SK-N-SH (cell line): ENCODE data around the gene ZNF559. TPM values are rescaled to one million over a fixed set of nuclear protein-coding genes. Genes with fewer than 3 reads are reported as not detected.

ENCODE experiments used
- CTCF ChIA-PET: fragments of 300-600, 350-600 bp; formaldehyde crosslinking; extraction: SDS; loops from one replicate; lab custom pipeline; 2021; lab: Yijun Ruan, JAX
- POLR2A ChIA-PET: fragments of 350-600 bp; sonication (Branson Sonifier 250); formaldehyde crosslinking; extraction: SDS; loops from one replicate; lab custom pipeline; 2020; ENCODE audit warnings: antibody characterized with exemption, inconsistent platforms; lab: Yijun Ruan, JAX
- DNase-seq: peaks from one replicate; pipeline ENCODE4 v3.0.0; 2012
- H2AFZ ChIP-seq: fragments of 200-600 bp; sonication (generic); 2 replicates; pipeline ENCODE4 v1.8.1; 2016; ENCODE audit warnings: antibody characterized with exemption, mild to moderate bottlenecking, low read depth
- H3F3A ChIP-seq: fragments of 200-600 bp; sonication (generic); replicated peaks from 2 replicates; pipeline ENCODE3; 2016; ENCODE audit warnings: antibody characterized with exemption, mild to moderate bottlenecking; ENCODE audit not compliant: insufficient read depth
- H3K27ac ChIP-seq, 2 experiments: fragments of 200-500 bp in 1 of 2; fragments of 200-600 bp in 1 of 2; sonication (Bioruptor generic) in 1 of 2; sonication (generic), shearing (Covaris generic) in 1 of 2; 2 replicates each; pipeline versions ENCODE4 v1.5.1 to v1.6.1; 2014 to 2016; ENCODE audit warnings: low read depth in 2 of 2, inconsistent platforms in 1 of 2, low read length in 1 of 2, mild to moderate bottlenecking in 1 of 2, mixed read lengths in 1 of 2
- H3K27me3 ChIP-seq: fragments of 200-600 bp; sonication (generic), shearing (Covaris generic); 2 replicates; pipeline ENCODE4 v1.6.1; 2016; ENCODE audit warnings: mixed run types; ENCODE audit not compliant: insufficient read depth
- H3K36me3 ChIP-seq, 2 experiments: fragments of 200-500 bp in 1 of 2; fragments of 200-600 bp in 1 of 2; sonication (Bioruptor generic) in 1 of 2; sonication (generic) in 1 of 2; replicated peaks in 1 of 2; 2 replicates each; pipeline versions ENCODE3 to v1.5.1; 2014 to 2016; ENCODE audit warnings: low read length in 1 of 2, mild to moderate bottlenecking in 1 of 2; ENCODE audit not compliant: insufficient read depth in 2 of 2, control insufficient read depth in 1 of 2
- H3K4me1 ChIP-seq, 2 experiments: fragments of 200-500 bp in 1 of 2; fragments of 200-600 bp in 1 of 2; sonication (Bioruptor generic) in 1 of 2; sonication (generic), shearing (Covaris generic) in 1 of 2; 2 replicates each; pipeline versions ENCODE4 v1.5.1 to v1.6.1; 2014 to 2016; ENCODE audit warnings: low read depth in 1 of 2, low read length in 1 of 2, mixed run types in 1 of 2; ENCODE audit not compliant: insufficient read depth in 2 of 2, control insufficient read depth in 1 of 2
- H3K4me2 ChIP-seq: fragments of 200-600 bp; sonication (generic), shearing (Covaris generic); 2 replicates; pipeline ENCODE4 v1.6.1; 2017; ENCODE audit warnings: mixed run types
- H3K4me3 ChIP-seq, 2 experiments: fragments of 200-500 bp in 1 of 2; fragments of 200-600 bp in 1 of 2; sonication (Bioruptor generic) in 1 of 2; sonication (generic), shearing (Covaris generic) in 1 of 2; 2 replicates each; pipeline versions ENCODE4 v1.5.1 to v1.8.1; 2014 to 2016; ENCODE audit warnings: low read depth in 2 of 2, inconsistent platforms in 1 of 2, low read length in 1 of 2, mild to moderate bottlenecking in 1 of 2, mixed read lengths in 1 of 2, moderate library complexity in 1 of 2
- H3K79me2 ChIP-seq: fragments of 200-600 bp; sonication (generic); 2 replicates; pipeline ENCODE4 v1.8.1; 2017; ENCODE audit warnings: mild to moderate bottlenecking; ENCODE audit not compliant: insufficient read depth
- H3K9ac ChIP-seq: fragments of 200-600 bp; sonication (generic); 2 replicates; pipeline ENCODE4 v1.6.1; 2017; ENCODE audit warnings: mixed run types
- H3K9me2 ChIP-seq: fragments of 200-600 bp; sonication (generic); 2 replicates; pipeline ENCODE4 v1.6.1; 2017; ENCODE audit warnings: mixed run types
- H3K9me3 ChIP-seq: fragments of 200-600 bp; sonication (generic); 2 replicates; pipeline ENCODE4 v1.6.1; 2017; ENCODE audit warnings: mixed run types, mild to moderate bottlenecking, moderate library complexity
- H4K20me1 ChIP-seq: fragments of 200-600 bp; sonication (generic); 2 replicates; pipeline ENCODE4 v1.6.1; 2017; ENCODE audit warnings: mild to moderate bottlenecking, mixed run types; ENCODE audit not compliant: insufficient read depth
- MXI1 ChIP-seq: IDR thresholded peaks from 2 replicates; pipeline ENCODE4 v1.6.1; 2012; ENCODE audit warnings: mild to moderate bottlenecking, low read depth, low read length, improper control_type of control experiment
- SMC3 ChIP-seq: IDR thresholded peaks from 2 replicates; pipeline ENCODE4 v1.6.1; 2012; ENCODE audit warnings: low read depth, low read length, improper control_type of control experiment
- YY1 ChIP-seq: IDR thresholded peaks from 2 replicates; pipeline ENCODE4 v1.4.0; 2012; ENCODE audit warnings: low read depth, mild to moderate bottlenecking
- WGBS: methylation state at CpG from one replicate; pipeline ENCODE4 v1.1.6; 2017; ENCODE audit warnings: low lambda C conversion rate; 5-methylcytosine and 5-hydroxymethylcytosine counted together
- polyA plus RNA-seq, 3 experiments: library from polyadenylated mRNA; depleted of rRNA; stranded (reverse); fragments of >200 nt; gene quantifications; 2 replicates each; pipeline ENCODE4 v1.2.3, GENCODE V29; 2012
- TF ChIP-seq, protein P1 (sequence below): IDR thresholded peaks from 2 replicates; pipeline ENCODE4; 2012
- TF ChIP-seq, protein P2 (sequence below): IDR thresholded peaks from 2 replicates; pipeline ENCODE4 v1.6.1; 2012; ENCODE audit warnings: mild to moderate bottlenecking, low read depth, low read length, moderate library complexity
- TF ChIP-seq, protein P3 (sequence below): fragments of 150-350 bp; IDR thresholded peaks from 2 replicates; pipeline ENCODE4 v1.6.1; 2017; ENCODE audit warnings: antibody characterized with exemption, low read length, low read depth, borderline replicate concordance

ZNF559 gene
- polyA plus RNA-seq, 1 of the 3 experiments (the other 2 are of a cell fraction) = 10.4 TPM

DNA sequence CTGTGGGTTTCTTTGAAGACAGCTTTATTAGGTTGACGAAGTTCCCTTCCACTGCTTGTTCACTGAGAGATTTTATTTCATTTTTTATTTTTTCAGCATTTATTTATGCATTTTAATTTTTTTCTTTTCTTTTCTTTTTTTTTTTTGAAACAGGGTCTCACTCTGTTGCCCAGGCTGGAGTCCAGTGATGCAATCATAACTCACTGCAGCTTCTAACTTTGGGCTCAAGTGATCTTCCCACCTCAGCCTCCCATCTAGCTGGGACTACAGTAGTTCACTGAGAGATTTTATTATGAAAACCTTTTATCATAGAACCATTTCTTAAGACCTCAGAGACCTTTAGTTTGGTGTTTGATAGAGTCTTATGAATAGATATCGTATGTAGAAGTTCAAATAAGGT, 28.5 kb downstream of the ZNF559 start:
- H3K4me3 ChIP-seq = no peak overlapping the region
- 0 out of 2 replicates have a peak, but pooled peaks cover 11% of the 10 kb centered on the region for H3K9me3 ChIP-seq
- POLR2A ChIA-PET = no interaction called here
- no peaks in the 10 kb centered on the region for H3K4me1 ChIP-seq
- CTCF ChIA-PET = no interaction called here
- no peaks in the 10 kb centered on the region for H4K20me1 ChIP-seq
- H3K9me2 ChIP-seq = no peaks in the 10 kb centered on the region
- no peak overlapping the region for H3K4me2 ChIP-seq
- no peak overlapping the region for H2AFZ ChIP-seq
- WGBS = 73% methylated on average over 2 of the region's 2 CpGs
- H3K27me3 ChIP-seq = no peaks in the 10 kb centered on the region
- DNase-seq = no peak
- H3K79me2 ChIP-seq = no peaks in the 10 kb centered on the region
- H3K9ac ChIP-seq = no peak overlapping the region
- no peaks in the 10 kb centered on the region for H3F3A ChIP-seq
- H3K27ac ChIP-seq = no peak overlapping the region
- peaks cover 0 to 15% of the 10 kb centered on the region in 2 experiments for H3K36me3 ChIP-seq
- TF ChIP-seq YY1 (no peak), MXI1 (no peak)
- TF ChIP-seq, protein P1, sequence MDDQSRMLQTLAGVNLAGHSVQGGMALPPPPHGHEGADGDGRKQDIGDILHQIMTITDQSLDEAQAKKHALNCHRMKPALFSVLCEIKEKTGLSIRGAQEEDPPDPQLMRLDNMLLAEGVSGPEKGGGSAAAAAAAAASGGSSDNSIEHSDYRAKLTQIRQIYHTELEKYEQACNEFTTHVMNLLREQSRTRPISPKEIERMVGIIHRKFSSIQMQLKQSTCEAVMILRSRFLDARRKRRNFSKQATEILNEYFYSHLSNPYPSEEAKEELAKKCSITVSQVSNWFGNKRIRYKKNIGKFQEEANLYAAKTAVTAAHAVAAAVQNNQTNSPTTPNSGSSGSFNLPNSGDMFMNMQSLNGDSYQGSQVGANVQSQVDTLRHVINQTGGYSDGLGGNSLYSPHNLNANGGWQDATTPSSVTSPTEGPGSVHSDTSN = no peak
- TF ChIP-seq, protein P2, sequence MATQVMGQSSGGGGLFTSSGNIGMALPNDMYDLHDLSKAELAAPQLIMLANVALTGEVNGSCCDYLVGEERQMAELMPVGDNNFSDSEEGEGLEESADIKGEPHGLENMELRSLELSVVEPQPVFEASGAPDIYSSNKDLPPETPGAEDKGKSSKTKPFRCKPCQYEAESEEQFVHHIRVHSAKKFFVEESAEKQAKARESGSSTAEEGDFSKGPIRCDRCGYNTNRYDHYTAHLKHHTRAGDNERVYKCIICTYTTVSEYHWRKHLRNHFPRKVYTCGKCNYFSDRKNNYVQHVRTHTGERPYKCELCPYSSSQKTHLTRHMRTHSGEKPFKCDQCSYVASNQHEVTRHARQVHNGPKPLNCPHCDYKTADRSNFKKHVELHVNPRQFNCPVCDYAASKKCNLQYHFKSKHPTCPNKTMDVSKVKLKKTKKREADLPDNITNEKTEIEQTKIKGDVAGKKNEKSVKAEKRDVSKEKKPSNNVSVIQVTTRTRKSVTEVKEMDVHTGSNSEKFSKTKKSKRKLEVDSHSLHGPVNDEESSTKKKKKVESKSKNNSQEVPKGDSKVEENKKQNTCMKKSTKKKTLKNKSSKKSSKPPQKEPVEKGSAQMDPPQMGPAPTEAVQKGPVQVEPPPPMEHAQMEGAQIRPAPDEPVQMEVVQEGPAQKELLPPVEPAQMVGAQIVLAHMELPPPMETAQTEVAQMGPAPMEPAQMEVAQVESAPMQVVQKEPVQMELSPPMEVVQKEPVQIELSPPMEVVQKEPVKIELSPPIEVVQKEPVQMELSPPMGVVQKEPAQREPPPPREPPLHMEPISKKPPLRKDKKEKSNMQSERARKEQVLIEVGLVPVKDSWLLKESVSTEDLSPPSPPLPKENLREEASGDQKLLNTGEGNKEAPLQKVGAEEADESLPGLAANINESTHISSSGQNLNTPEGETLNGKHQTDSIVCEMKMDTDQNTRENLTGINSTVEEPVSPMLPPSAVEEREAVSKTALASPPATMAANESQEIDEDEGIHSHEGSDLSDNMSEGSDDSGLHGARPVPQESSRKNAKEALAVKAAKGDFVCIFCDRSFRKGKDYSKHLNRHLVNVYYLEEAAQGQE = no peak
- TF ChIP-seq, all 33 proteins: peak for 0

DNA sequence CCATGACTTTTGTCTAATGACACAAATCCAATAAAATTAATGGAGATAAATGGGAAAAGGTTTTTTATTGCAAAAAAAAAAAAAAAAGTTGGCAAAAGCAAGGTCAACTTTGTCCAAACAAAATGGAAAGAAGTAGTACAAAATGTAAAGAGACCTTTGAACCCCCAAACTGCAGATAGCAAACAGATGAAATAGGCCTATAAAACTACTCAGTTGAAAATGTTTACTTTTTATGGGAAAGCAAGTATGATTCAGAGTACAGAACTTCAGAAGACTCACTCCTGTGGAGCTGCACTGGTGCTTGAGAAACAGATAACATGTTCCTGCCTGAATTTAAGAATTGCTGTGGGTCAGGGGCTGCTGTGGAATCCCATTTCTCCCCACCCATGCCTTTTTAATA, 29.0 kb downstream of the ZNF559 start:
- no peaks in the 10 kb centered on the region for H3K27me3 ChIP-seq
- no peak overlapping the region for H3K4me3 ChIP-seq
- H3K9me2 ChIP-seq = no peaks in the 10 kb centered on the region
- no peak overlapping the region for H3K27ac ChIP-seq
- 0 out of 2 replicates have a peak, but pooled peaks cover 10% of the 10 kb centered on the region for H3K9me3 ChIP-seq
- TF ChIP-seq, protein P3, sequence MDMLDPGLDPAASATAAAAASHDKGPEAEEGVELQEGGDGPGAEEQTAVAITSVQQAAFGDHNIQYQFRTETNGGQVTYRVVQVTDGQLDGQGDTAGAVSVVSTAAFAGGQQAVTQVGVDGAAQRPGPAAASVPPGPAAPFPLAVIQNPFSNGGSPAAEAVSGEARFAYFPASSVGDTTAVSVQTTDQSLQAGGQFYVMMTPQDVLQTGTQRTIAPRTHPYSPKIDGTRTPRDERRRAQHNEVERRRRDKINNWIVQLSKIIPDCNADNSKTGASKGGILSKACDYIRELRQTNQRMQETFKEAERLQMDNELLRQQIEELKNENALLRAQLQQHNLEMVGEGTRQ = no peak
- TF ChIP-seq, protein P1 = no peak
- no peak for TF ChIP-seq SMC3
- no peaks in the 10 kb centered on the region for H3K4me1 ChIP-seq
- POLR2A ChIA-PET = no interaction called here
- peaks cover 0 to 16% of the 10 kb centered on the region in 2 experiments for H3K36me3 ChIP-seq
- CTCF ChIA-PET = no interaction called here
- no peak overlapping the region for H2AFZ ChIP-seq
- no peak overlapping the region for H3K9ac ChIP-seq
- no peak overlapping the region for H3K4me2 ChIP-seq
- no peaks in the 10 kb centered on the region for H3K79me2 ChIP-seq
- no peaks in the 10 kb centered on the region for H4K20me1 ChIP-seq
- no peaks in the 10 kb centered on the region for H3F3A ChIP-seq
- DNase-seq = no peak
